WTC11 (cell line): ENCODE results near the gene ENGASE. TPM values are rescaled to one million over a fixed set of nuclear protein-coding genes. Genes with fewer than 3 reads are reported as not detected.

Experiments used
- ATAC-seq: fragments of 200-7000 bp; cut with Tn5 transposase; 2 replicates; pipeline ENCODE4 v1.10.0; 2021; ENCODE audit warnings: mild to moderate bottlenecking, moderate library complexity
- CTCF ChIA-PET: fragments of 300-600 bp; sonication (Branson Sonifier 250); formaldehyde crosslinking; loops from one replicate; lab custom pipeline; 2021; ENCODE audit warnings: antibody characterized with exemption; lab: Charles Lee
- POLR2A ChIA-PET: fragments of 350-600 bp; sonication (Branson Sonifier 250); formaldehyde crosslinking; loops from one replicate; lab custom pipeline; 2021; ENCODE audit warnings: antibody characterized with exemption; lab: Charles Lee
- DNase-seq: peaks from one replicate; pipeline ENCODE4 v3.0.0; 2021; ENCODE audit warnings: low spot score
- H3K27ac Mint-ChIP-seq: 2 replicates; pipeline ENCODE4 v1.8.0; 2021; ENCODE audit warnings: mixed read lengths
- H3K27me3 Mint-ChIP-seq: 2 replicates; pipeline ENCODE4 v1.8.0; 2021; ENCODE audit warnings: low read depth, mild to moderate bottlenecking, moderate library complexity, mixed read lengths
- H3K36me3 Mint-ChIP-seq: 2 replicates; pipeline ENCODE4 v1.8.0; 2021; ENCODE audit warnings: mixed read lengths
- H3K4me1 Mint-ChIP-seq: 2 replicates; pipeline ENCODE4 v1.8.0; 2022; ENCODE audit warnings: mixed read lengths
- H3K4me3 Mint-ChIP-seq: 2 replicates; pipeline ENCODE4 v1.8.0; 2021; ENCODE audit warnings: mild to moderate bottlenecking, moderate library complexity, mixed read lengths
- H3K9me3 Mint-ChIP-seq: 2 replicates; pipeline ENCODE4 v1.8.0; 2021; ENCODE audit warnings: mixed read lengths
- AR ChIP-seq: fragments of 250-450 bp; sonication (Bioruptor Pico); IDR thresholded peaks from 2 replicates; pipeline ENCODE4 v1.9.0; 2021; ENCODE audit warnings: mild to moderate bottlenecking
- CDX4 ChIP-seq: fragments of 250-450 bp; sonication (Bioruptor Pico); IDR thresholded peaks from 2 replicates; pipeline ENCODE4 v1.9.0; 2021; ENCODE audit warnings: moderate library complexity, mild to moderate bottlenecking, inconsistent platforms, borderline replicate concordance
- CREB1 ChIP-seq: sonication (generic); formaldehyde crosslinking; IDR thresholded peaks from 2 replicates; pipeline ENCODE4 v1.8.0; 2023; ENCODE audit warnings: mild to moderate bottlenecking, missing genetic modification reagents
- ERG ChIP-seq: fragments of 250-450 bp; sonication (Bioruptor Pico); IDR thresholded peaks from 2 replicates; pipeline ENCODE4 v1.8.0; 2021; ENCODE audit warnings: mild to moderate bottlenecking
- ETV6 ChIP-seq: sonication (generic); formaldehyde crosslinking; IDR thresholded peaks from 2 replicates; pipeline ENCODE4 v1.8.1; 2022; ENCODE audit warnings: mild to moderate bottlenecking, missing genetic modification reagents
- FOXP1 ChIP-seq: sonication (generic); formaldehyde crosslinking; IDR thresholded peaks from 2 replicates; pipeline ENCODE4 v1.8.0; 2022; ENCODE audit warnings: missing genetic modification reagents, mild to moderate bottlenecking, moderate library complexity, borderline replicate concordance
- GABPB1 ChIP-seq: sonication (generic); formaldehyde crosslinking; IDR thresholded peaks from 2 replicates; pipeline ENCODE4 v1.8.1; 2023; ENCODE audit warnings: mild to moderate bottlenecking, missing genetic modification reagents
- KAT7 ChIP-seq: sonication (generic); formaldehyde crosslinking; IDR thresholded peaks from 2 replicates; pipeline ENCODE4 v1.8.1; 2023; ENCODE audit warnings: missing genetic modification reagents, mild to moderate bottlenecking, borderline replicate concordance
- NFYB ChIP-seq: sonication (generic); formaldehyde crosslinking; conservative IDR thresholded peaks from 2 replicates; pipeline ENCODE4 v1.8.0; 2022; ENCODE audit warnings: low read depth, missing genetic modification reagents
- PRRX2 ChIP-seq: fragments of 250-450 bp; sonication (Bioruptor Pico); IDR thresholded peaks from 2 replicates; pipeline ENCODE4 v1.8.0; 2021; ENCODE audit warnings: mild to moderate bottlenecking
- SMAD4 ChIP-seq: sonication (generic); formaldehyde crosslinking; IDR thresholded peaks from 2 replicates; pipeline ENCODE4 v1.8.0; 2022; ENCODE audit warnings: mild to moderate bottlenecking, missing genetic modification reagents
- SOX15 ChIP-seq: fragments of 250-450 bp; sonication (Bioruptor Pico); IDR thresholded peaks from 2 replicates; pipeline ENCODE4 v1.9.0; 2021; ENCODE audit warnings: mild to moderate bottlenecking
- STAT6 ChIP-seq: sonication (generic); formaldehyde crosslinking; conservative IDR thresholded peaks from 2 replicates; pipeline ENCODE4 v1.8.1; 2023; ENCODE audit warnings: mild to moderate bottlenecking, low read depth, missing genetic modification reagents, moderate library complexity
- TP53 ChIP-seq: sonication (generic); formaldehyde crosslinking; IDR thresholded peaks from 2 replicates; pipeline ENCODE4 v1.8.1; 2023; ENCODE audit warnings: mild to moderate bottlenecking, missing genetic modification reagents
- total RNA-seq: library from RNA; stranded (reverse); gene quantifications from 3 replicates; pipeline ENCODE4 v1.2.3, GENCODE V29; 2021
- TF ChIP-seq, protein P1 (sequence below): sonication (generic); formaldehyde crosslinking; IDR thresholded peaks from 2 replicates; pipeline ENCODE4 v1.8.1; 2023; ENCODE audit warnings: mild to moderate bottlenecking, missing genetic modification reagents
- TF ChIP-seq, protein P2 (sequence below): sonication (generic); formaldehyde crosslinking; IDR thresholded peaks from 2 replicates; pipeline ENCODE4 v1.8.0; 2022; ENCODE audit warnings: mild to moderate bottlenecking, missing genetic modification reagents

Gene ENGASE
- total RNA-seq, 1 experiment from 2014 or later = 41.6 TPM

DNA sequence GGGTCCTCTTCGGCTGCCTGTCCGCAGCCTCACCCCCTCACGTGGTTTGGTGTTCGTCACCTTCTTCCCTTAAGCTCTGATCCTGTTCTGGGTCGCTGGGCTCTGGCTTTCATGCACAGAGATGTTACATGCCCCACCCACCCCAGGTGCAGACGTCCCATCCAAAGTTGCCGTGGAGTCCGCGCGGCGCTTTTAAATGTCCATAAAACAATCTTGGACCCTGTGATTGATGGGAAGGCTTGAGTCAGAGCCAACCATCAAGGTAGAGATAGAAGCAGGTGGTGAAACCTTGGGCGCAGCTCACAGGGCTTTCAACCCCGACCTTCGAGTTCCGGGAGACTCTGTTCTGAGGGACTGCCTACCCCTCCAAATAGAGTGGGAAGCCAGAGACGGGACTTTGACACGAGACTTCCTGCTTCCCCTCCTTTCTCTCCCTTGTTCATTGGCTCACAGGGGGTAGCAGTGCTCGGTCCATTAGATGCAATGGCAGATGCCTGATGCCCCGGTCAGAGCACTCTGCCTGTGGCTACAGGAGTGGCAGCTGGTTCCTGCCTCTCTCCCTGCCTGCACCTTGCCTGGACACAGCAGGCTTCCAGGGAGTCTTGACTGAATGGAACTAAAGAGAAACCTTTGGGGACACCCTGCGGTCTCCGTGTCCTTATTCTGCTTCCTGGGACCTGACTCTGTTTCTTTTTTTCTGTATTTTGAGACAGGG, 4.0 kb downstream of the ENGASE start:
- Mint-ChIP-seq H3K4me3 (no peak overlapping the region), H3K36me3 (peaks cover 28% of the 10 kb centered on the region), H3K9me3 (no peaks in the 10 kb centered on the region; the same call in 1 of the 2 replicates), H3K27me3 (peaks cover 10% of the 10 kb centered on the region), H3K27ac (no peak overlapping the region), H3K4me1 (peaks cover 7% of the 10 kb centered on the region)
- ATAC-seq (no peak), DNase-seq (no peak)
- ChIA-PET POLR2A (no interaction called here), CTCF (interaction anchor here (0.9 to 1.0 kb wide), 2 partner anchors 14 to 310 kb away, joined by 3 to 4 read pairs; no protein-coding TSS in a partner anchor)
- TF ChIP-seq FOXP1 (CRISPR knock-in tag) (no peak), TP53 (no peak), STAT6 (CRISPR knock-in tag) (no peak), SMAD4 (CRISPR knock-in tag) (no peak), AR (CRISPR knock-in tag) (no peak), PRRX2 (CRISPR knock-in tag) (no peak), GABPB1 (CRISPR knock-in tag) (no peak), ETV6 (CRISPR knock-in tag) (no peak), NFYB (no peak)
- TF ChIP-seq, protein P1, sequence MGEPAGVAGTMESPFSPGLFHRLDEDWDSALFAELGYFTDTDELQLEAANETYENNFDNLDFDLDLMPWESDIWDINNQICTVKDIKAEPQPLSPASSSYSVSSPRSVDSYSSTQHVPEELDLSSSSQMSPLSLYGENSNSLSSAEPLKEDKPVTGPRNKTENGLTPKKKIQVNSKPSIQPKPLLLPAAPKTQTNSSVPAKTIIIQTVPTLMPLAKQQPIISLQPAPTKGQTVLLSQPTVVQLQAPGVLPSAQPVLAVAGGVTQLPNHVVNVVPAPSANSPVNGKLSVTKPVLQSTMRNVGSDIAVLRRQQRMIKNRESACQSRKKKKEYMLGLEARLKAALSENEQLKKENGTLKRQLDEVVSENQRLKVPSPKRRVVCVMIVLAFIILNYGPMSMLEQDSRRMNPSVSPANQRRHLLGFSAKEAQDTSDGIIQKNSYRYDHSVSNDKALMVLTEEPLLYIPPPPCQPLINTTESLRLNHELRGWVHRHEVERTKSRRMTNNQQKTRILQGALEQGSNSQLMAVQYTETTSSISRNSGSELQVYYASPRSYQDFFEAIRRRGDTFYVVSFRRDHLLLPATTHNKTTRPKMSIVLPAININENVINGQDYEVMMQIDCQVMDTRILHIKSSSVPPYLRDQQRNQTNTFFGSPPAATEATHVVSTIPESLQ = no peak
- TF ChIP-seq, protein P2, sequence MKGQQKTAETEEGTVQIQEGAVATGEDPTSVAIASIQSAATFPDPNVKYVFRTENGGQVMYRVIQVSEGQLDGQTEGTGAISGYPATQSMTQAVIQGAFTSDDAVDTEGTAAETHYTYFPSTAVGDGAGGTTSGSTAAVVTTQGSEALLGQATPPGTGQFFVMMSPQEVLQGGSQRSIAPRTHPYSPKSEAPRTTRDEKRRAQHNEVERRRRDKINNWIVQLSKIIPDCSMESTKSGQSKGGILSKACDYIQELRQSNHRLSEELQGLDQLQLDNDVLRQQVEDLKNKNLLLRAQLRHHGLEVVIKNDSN (CRISPR knock-in tag) = no peak

- POLR2A ChIA-PET = no interaction called here
- DNase-seq (no peak), ATAC-seq (no peak)
- Mint-ChIP-seq H3K9me3 (no peaks in the 10 kb centered on the region; the same call in 1 of the 2 replicates), H3K36me3 (peaks cover 28% of the 10 kb centered on the region), H3K4me1 (peaks cover 7% of the 10 kb centered on the region), H3K27ac (no peak overlapping the region), H3K4me3 (no peak overlapping the region), H3K27me3 (peaks cover 10% of the 10 kb centered on the region)
- CTCF ChIA-PET = interaction anchor here (1.0 kb wide), 1 partner anchor 15 kb away, joined by 3 read pairs; no protein-coding TSS in a partner anchor
- no peak for TF ChIP-seq ERG (CRISPR knock-in tag)
- TF ChIP-seq PRRX2 (CRISPR knock-in tag) = no peak
- TF ChIP-seq SOX15 = no peak
- no peak for TF ChIP-seq KAT7
- no peak for TF ChIP-seq CDX4
- TF ChIP-seq CREB1 (CRISPR knock-in tag) = no peak
- TF ChIP-seq FOXP1 (CRISPR knock-in tag) = no peak
- TF ChIP-seq, all 79 proteins: peak for 0
These were observed 5.0 kb downstream of the ENGASE start for GRCh38 chr17:79079421-79080200.
